Measurements from ENCODE around the gene DDOST. TPM values are rescaled to one million over a fixed set of nuclear protein-coding genes. Genes with fewer than 3 reads are reported as not detected.
"Not testable (repeated sequence)": the region's sequence is repeated elsewhere in the genome, so short reads cannot be mapped to it uniquely, and the experiment has no call there.

DDOST gene
- total RNA-seq, 1 experiment from 2014 or later = 292 TPM

DNA sequence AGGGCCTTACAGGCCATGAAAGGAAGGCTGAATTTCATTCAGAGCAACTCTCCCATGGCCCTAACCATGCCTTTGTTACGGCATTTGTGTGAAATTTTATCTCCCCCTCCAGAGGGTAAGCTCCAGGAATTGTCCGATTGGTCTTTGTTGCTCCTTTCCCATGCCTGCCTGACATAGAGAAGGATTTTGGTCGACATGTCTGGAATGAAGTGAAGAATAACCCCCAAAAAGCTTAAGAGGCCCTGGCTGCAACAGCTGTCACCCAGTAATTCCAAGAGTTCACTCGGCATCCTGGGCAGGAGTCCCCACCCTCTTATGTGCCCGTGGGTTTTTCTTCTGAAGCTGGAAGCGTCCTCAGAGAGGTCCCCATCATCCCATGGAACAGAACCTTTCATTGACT, 51.6 kb downstream of the DDOST start:
- no TSS peak for BruUV-seq (replicated peaks)
- intact Hi-C loops (cut with micrococcal nuclease) = no loop called here
- H3K9me3 Mint-ChIP-seq (ENCODE audit: unreplicated experiment) = peaks cover 7% of the 10 kb centered on the region
- CTCF ChIA-PET = interaction anchor here (0.7 kb wide), 1 partner anchor 1941 kb away, joined by 3 read pairs; no protein-coding TSS in a partner anchor
- H3K27ac Mint-ChIP-seq (ENCODE audit: low read depth, unreplicated experiment) = no peak overlapping the region
- H3K36me3 Mint-ChIP-seq (ENCODE audit: insufficient read depth, unreplicated experiment) = peaks cover 6% of the 10 kb centered on the region
- TF ChIP-seq, protein P1, sequence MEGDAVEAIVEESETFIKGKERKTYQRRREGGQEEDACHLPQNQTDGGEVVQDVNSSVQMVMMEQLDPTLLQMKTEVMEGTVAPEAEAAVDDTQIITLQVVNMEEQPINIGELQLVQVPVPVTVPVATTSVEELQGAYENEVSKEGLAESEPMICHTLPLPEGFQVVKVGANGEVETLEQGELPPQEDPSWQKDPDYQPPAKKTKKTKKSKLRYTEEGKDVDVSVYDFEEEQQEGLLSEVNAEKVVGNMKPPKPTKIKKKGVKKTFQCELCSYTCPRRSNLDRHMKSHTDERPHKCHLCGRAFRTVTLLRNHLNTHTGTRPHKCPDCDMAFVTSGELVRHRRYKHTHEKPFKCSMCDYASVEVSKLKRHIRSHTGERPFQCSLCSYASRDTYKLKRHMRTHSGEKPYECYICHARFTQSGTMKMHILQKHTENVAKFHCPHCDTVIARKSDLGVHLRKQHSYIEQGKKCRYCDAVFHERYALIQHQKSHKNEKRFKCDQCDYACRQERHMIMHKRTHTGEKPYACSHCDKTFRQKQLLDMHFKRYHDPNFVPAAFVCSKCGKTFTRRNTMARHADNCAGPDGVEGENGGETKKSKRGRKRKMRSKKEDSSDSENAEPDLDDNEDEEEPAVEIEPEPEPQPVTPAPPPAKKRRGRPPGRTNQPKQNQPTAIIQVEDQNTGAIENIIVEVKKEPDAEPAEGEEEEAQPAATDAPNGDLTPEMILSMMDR (IDR thresholded peaks at IDR 0.05; ENCODE audit: unreplicated experiment) = no peak
- no peaks in the 10 kb centered on the region for H3K27me3 Mint-ChIP-seq (ENCODE audit: insufficient read depth, unreplicated experiment)
- no peak overlapping the region for H3K4me3 Mint-ChIP-seq (ENCODE audit: unreplicated experiment)
- DNase-seq (ENCODE audit: unreplicated experiment) = no peak
- peaks cover 26% of the 10 kb centered on the region for H3K4me1 Mint-ChIP-seq (ENCODE audit: insufficient read depth, unreplicated experiment)
- POLR2A ChIA-PET = interaction anchor here (0.6 kb wide), 1 partner anchor 94 kb away, joined by 3 read pairs; no protein-coding TSS in a partner anchor

DNA sequence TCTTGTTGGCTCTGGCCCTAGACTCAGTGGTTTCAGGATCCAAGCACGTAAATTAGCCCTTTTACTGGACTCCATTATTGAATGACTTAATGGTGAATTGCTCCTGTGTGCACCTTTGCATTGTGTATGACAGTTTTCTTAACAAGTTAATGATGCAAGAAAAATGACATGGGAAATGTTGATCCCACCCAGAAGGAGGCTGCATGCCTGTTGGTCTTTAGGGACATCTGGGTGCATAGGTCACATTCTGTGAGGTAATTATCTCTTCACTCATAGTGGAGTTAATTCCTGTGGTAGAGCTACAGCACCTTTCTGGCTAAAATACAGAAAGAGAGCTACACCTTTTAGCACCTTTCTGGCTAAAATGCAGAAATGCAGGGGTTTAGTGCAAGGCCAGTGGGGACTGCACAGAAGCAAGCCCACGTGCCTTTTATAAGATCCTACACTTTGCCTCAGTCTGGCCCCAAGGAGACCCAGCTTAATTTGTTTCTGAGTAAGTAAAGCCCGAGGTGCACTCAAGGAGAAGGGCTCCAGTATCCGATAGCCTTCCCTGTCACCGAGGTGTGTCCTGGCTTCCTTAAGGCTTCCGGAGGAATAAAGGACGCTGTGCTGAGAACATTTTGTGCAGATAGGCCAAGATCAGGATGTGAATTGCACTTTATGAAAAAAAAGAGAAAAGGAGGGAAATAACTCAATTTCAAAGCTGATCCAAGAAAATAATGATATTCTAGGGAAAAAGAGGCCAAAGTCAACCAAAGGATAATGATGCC, 54.2 kb downstream of the DDOST start:
- H3K27ac Mint-ChIP-seq (ENCODE audit: low read depth, unreplicated experiment); H3K4me3 Mint-ChIP-seq (ENCODE audit: unreplicated experiment); H3K9me3 Mint-ChIP-seq (ENCODE audit: unreplicated experiment); intact Hi-C loops (cut with micrococcal nuclease); BruUV-seq (replicated peaks); H3K27me3 Mint-ChIP-seq (ENCODE audit: insufficient read depth, unreplicated experiment); DNase-seq (ENCODE audit: unreplicated experiment); H3K36me3 Mint-ChIP-seq (ENCODE audit: insufficient read depth, unreplicated experiment): not testable (repeated sequence)
- CTCF ChIA-PET = interaction anchor here (0.7 kb wide), 1 partner anchor 630 kb away, joined by 3 read pairs; no protein-coding TSS in a partner anchor
- POLR2A ChIA-PET = interaction anchor here (1.0 to 1.2 kb wide), 2 partner anchors 27 to 180 kb away, joined by 5 to 6 read pairs; partner anchors contain the start of gene HP1BP3
- peaks cover 23% of the 10 kb centered on the region for H3K4me1 Mint-ChIP-seq (ENCODE audit: insufficient read depth, unreplicated experiment)

DNA sequence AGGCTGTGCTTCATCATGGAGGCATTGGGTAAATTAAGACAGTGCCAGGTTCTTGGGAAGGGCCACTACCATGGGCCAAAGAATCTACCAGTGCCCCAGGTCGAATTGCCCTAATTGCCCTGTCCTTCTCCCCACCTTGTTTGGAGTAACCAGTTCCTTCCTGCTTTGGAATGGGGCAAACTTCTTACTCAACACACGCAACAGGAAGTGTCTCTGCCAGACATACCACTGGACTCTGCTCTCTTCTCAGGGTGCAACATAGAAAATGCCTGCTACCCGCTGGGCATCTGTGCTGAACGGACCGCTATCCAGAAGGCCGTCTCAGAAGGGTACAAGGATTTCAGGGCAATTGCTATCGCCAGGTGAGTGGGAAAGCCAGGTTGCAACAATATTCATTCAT, 56.5 kb downstream of the DDOST start:
- POLR2A ChIA-PET = interaction anchor here (2.5 kb wide), 1 partner anchor 9 kb away, joined by 12 read pairs; no protein-coding TSS in a partner anchor
- Mint-ChIP-seq H3K27ac (ENCODE audit: low read depth, unreplicated experiment) (peak overlapping the region; percentile 68), H3K27me3 (ENCODE audit: insufficient read depth, unreplicated experiment) (no peaks in the 10 kb centered on the region), H3K9me3 (ENCODE audit: unreplicated experiment) (no peaks in the 10 kb centered on the region), H3K36me3 (ENCODE audit: insufficient read depth, unreplicated experiment) (no peaks in the 10 kb centered on the region), H3K4me3 (ENCODE audit: unreplicated experiment) (no peak overlapping the region), H3K4me1 (ENCODE audit: insufficient read depth, unreplicated experiment) (peaks cover 44% of the 10 kb centered on the region)
- no TSS peak for BruUV-seq (replicated peaks)
- CTCF ChIA-PET = interaction anchor here (0.5 kb wide), 1 partner anchor 1674 kb away, joined by 4 read pairs; no protein-coding TSS in a partner anchor
- peak; percentile 39 for DNase-seq (ENCODE audit: unreplicated experiment)
- TF ChIP-seq, protein P1 (IDR thresholded peaks at IDR 0.05; ENCODE audit: unreplicated experiment) = no peak
- intact Hi-C loops (cut with micrococcal nuclease) = no loop called here

DNA sequence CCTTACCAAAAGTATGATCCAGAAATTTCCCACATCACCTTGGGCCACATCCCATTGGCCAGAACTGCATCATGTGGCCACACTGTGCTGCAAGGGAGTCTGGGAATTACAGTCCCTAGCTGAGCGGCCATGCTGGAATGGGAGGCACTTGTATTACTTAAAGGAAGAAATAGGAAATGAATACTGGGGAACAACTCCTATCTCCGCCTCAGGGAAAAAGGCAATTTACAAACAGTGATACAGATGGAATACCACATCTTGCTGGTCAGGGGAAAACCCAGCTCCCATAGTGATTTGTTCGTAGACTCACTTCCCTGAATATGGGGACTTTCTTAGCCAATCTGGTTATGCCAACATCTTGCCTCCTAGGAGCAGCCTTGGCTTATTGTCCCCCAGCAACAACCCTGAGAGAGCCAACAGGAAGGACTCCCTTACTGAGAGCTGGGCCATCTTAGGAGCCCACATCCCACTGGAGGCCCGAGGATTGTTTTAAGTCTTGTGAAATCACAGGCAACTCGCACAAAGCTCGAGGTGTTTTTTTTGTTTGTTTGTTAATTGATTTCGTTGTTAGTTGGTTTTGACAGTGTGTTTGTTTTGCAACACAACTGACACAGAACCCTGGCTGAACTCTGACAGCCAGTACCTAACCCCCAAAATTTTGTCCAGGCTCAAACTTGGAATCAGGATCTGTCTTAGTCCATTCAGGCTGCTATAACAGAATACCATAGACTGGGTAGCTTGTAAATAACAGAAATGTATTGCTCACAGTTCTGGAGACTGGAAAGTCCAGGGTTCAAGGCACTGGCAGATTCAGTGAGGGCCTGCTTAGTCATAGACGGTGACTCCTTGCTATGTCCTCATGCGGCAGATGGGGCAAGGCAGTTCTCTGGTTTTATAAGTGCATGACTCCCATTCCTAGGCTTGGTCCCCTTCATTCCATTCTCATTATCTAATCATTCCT, 57.4 kb downstream of the DDOST start:
- intact Hi-C loops (cut with micrococcal nuclease) = no loop called here
- Mint-ChIP-seq H3K4me3 (ENCODE audit: unreplicated experiment) (no peak overlapping the region), H3K36me3 (ENCODE audit: insufficient read depth, unreplicated experiment) (no peaks in the 10 kb centered on the region), H3K27ac (ENCODE audit: low read depth, unreplicated experiment) (peak overlapping the region; percentile 68), H3K9me3 (ENCODE audit: unreplicated experiment) (no peaks in the 10 kb centered on the region), H3K27me3 (ENCODE audit: insufficient read depth, unreplicated experiment) (no peaks in the 10 kb centered on the region), H3K4me1 (ENCODE audit: insufficient read depth, unreplicated experiment) (peaks cover 44% of the 10 kb centered on the region)
- ChIA-PET POLR2A (interaction anchor here (0.5 to 2.5 kb wide), 3 partner anchors 10 to 429 kb away, joined by 3 to 12 read pairs (median 8); partner anchors contain the start of gene PINK1), CTCF (no interaction called here)
- no TSS peak for BruUV-seq (replicated peaks)
- TF ChIP-seq, protein P1 (IDR thresholded peaks at IDR 0.05; ENCODE audit: unreplicated experiment) = no peak
- peak; percentile 85 for DNase-seq (ENCODE audit: unreplicated experiment)

Measured in MCF 10A (cell line).